ENCODE measurements around the gene RHEBL1.

Gene RHEBL1

GRCh38 chr12:49069507-49070346 is at the start of gene RHEBL1 (continued):
- peak; percentile 40; the same call in 1 of the 2 replicates for TF ChIP-seq ZNF692 (tag by site-specific recombination; IDR thresholded peaks at IDR 0.05)
- peak; percentile 63; the same call in 1 of the 2 replicates for TF ChIP-seq ZNF449 (tag by site-specific recombination; IDR thresholded peaks at IDR 0.05)
- TF ChIP-seq GLIS2 (tag by site-specific recombination; IDR thresholded peaks at IDR 0.05): peak; percentile 69
- TF ChIP-seq ZFP69B (tag by site-specific recombination; IDR thresholded peaks at IDR 0.05): 0 out of 2 replicates have a peak, but pooled peaks have one; percentile 15
- 0 out of 2 replicates have a peak, but pooled peaks have one; percentile 34 for TF ChIP-seq KLF9 (tag by site-specific recombination; IDR thresholded peaks at IDR 0.05; ENCODE audit: low read depth)
- TF ChIP-seq OVOL3 (tag by site-specific recombination; IDR thresholded peaks at IDR 0.05): no peak
- peak; percentile 51 for TF ChIP-seq IKZF3 (tag by site-specific recombination; IDR thresholded peaks at IDR 0.05)
- TF ChIP-seq KLF1 (tag by site-specific recombination; IDR thresholded peaks at IDR 0.05): peak; percentile 89
- TF ChIP-seq ZNF398 (tag by site-specific recombination; IDR thresholded peaks at IDR 0.05): peak; percentile 48; the same call in 1 of the 2 replicates
- peak; percentile 64; the same call in 1 of the 2 replicates for TF ChIP-seq ZNF660 (tag by site-specific recombination; IDR thresholded peaks at IDR 0.05)
- TF ChIP-seq HIC1 (tag by site-specific recombination; IDR thresholded peaks at IDR 0.05): peak; percentile 79
- TF ChIP-seq ZXDB (tag by site-specific recombination; IDR thresholded peaks at IDR 0.05): peak; percentile 72
- peak; percentile 83 for TF ChIP-seq FEZF1 (tag by site-specific recombination; IDR thresholded peaks at IDR 0.05)
- TF ChIP-seq KLF7 (tag by site-specific recombination; IDR thresholded peaks at IDR 0.05; ENCODE audit: borderline replicate concordance): peak; percentile 17; the same call in 1 of the 2 replicates
- TF ChIP-seq PATZ1 (tag by site-specific recombination; IDR thresholded peaks at IDR 0.05): peak; percentile 31; the same call in 1 of the 2 replicates
- TF ChIP-seq ZIC2 (tag by site-specific recombination; IDR thresholded peaks at IDR 0.05): peak; percentile 97
- TF ChIP-seq SP2 (tag by site-specific recombination; IDR thresholded peaks at IDR 0.05): peak; percentile 87
- TF ChIP-seq ZBTB6 (tag by site-specific recombination; IDR thresholded peaks at IDR 0.05): peak; percentile 8; the same call in 1 of the 2 replicates
- TF ChIP-seq SP3 (tag by site-specific recombination; IDR thresholded peaks at IDR 0.05): peak; percentile 80
- no peak for TF ChIP-seq ZNF514 (tag by site-specific recombination; IDR thresholded peaks at IDR 0.05)
- peak; percentile 50; the same call in 1 of the 2 replicates for TF ChIP-seq ZNF561 (tag by site-specific recombination; IDR thresholded peaks at IDR 0.05; ENCODE audit: borderline replicate concordance)
- peak; percentile 88 for TF ChIP-seq ZNF423 (tag by site-specific recombination; IDR thresholded peaks at IDR 0.05)
- TF ChIP-seq ZNF394 (tag by site-specific recombination; IDR thresholded peaks at IDR 0.05; ENCODE audit: borderline replicate concordance): peak; percentile 47; the same call in 1 of the 2 replicates
- no peak for TF ChIP-seq ZNF704 (tag by site-specific recombination; IDR thresholded peaks at IDR 0.05)
